Left renal pelvis (tissue), 4 donors: ENCODE results near the gene TCF25. TPM values are rescaled to one million over a fixed set of nuclear protein-coding genes. Genes with fewer than 3 reads are reported as not detected.
"Not testable (repeated sequence)": the region's sequence is repeated elsewhere in the genome, so short reads cannot be mapped to it uniquely, and the experiment has no call there.

Source experiments
- DNase-seq, 4 donors: peaks; one replicate each; pipeline ENCODE4 v3.0.0-alpha.2; 2013; ENCODE audit warnings: low read depth in 4 of 4, low spot score in 3 of 4
- polyA plus RNA-seq, 4 donors: library from polyadenylated mRNA; unstranded; fragments of 120-200 nt; gene quantifications; one replicate each; pipeline ENCODE4 v1.2.1, GENCODE V29; 2013; ENCODE audit not compliant: insufficient read length in 4 of 4

Gene TCF25
- polyA plus RNA-seq, 4 donors = 94.8 to 165 (median 129) TPM

- DNase-seq = no peak
Observed at GRCh38 chr16:89903908-89904515, 30.6 kb downstream of the TCF25 start.

- no peak for DNase-seq
Observed at GRCh38 chr16:89904606-89905510, 31.5 kb downstream of the TCF25 start.

DNA sequence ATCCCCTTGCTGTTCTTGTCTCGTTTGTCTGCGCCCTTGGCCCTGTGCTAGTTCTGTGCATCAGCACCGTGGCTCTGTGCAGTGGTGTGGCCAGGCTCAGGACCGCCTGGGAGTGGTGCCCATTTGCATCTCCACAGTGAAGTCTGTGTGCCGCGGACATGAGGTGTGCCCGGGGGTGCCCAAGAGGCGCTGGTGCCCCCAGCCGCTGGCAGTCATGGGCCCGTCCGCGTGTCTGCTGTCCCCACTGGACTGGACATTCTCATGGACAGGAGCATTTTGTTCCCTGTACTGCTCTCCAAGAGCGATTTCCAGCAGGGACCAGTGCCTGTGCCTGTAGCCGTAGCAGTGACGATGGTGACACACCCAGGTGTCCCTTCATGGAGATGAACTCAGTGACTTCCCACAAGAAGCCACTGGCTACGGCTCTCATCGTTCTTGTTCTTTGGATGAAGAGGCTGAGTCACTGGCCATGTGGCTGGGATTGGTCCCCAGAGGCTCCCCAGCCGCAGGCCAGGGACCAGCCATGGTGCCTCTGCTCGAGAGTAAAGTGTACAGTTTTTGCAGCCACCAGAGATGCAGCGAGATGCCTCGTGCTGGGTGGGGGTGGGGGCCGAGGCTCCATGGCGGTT is 32.2 kb downstream of the TCF25 start:
- no peak for DNase-seq

GRCh38 chr16:89906140-89907025 is 33.0 kb downstream of the TCF25 start:
- no peak for DNase-seq

- DNase-seq = no peak
Observed at GRCh38 chr16:89907055-89907814, 33.8 kb downstream of the TCF25 start.

DNA sequence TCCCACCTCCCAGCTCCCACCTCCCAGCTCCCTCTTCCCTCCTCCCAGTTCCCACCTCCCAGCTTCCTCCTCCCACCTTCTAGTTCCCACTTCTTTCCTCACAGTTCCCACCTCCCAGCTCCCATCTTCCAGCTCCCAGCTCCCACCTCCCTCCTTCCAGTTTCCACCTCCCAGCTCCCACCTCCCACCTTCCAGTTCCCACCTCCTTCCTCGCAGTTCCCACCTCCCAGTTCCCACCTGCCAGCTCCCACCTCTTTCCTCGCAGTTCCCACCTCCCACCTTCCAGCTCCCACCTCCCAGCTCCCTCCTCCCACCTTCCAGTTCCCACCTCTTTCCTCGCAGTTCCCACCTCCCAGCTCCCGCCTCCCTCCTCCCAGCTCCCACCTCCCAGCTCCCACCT is 34.8 kb downstream of the TCF25 start:
- no peak for DNase-seq

GRCh38 chr16:89909777-89910716 is 36.7 kb downstream of the TCF25 start:
- no peak for DNase-seq

DNA sequence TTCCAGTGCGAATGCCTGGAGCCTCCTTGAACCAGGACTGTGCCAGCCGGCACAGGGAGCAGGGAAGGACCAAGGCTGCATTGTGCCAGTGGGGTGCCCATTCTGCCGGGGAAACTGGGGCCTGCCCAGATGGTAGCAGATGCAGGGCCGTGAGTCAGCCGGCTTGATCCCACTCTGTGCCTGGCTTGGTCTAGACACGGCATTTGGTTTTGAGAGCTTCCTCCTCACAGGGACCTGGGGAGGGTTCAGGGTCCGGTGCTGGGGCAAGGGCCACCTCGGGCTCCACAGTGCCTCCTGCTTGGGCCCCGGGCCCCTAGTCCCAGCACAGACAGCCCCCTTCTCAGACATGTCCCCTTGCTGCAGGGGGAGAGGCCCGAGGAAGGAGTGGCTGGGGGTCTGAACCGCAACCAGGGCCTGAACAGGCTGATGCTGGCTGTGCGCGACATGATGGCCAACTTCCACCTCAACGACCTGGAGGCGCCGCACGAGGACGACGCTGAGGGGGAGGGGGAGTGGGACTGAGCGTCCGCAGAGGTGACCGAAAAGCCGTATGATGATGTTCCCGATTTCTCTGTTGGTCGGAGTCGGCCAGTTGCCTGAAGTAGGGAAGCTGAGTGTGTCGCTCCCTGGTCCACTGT is 37.4 kb downstream of the TCF25 start:
- no peak for DNase-seq

DNA sequence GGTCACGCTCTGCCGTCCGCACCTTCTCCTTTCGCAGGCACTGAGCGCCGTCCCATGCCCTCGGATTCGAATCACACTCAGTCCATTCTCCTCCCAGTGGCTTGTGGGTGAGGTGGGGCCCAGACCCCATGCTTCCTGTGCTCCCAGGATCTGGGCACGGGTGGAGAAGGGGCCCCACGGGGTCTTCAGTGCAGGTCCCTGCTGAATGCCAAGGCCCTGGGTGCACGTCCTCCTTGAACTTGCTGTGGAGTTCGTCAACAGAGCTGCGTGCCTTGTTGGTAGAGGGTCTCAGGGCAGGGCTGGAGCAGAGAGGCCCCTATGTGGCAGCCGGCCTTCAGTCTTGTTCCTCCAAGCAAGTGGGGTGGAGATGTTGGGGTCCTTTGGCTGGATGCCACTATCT is 38.0 kb downstream of the TCF25 start:
- DNase-seq = no peak

DNA sequence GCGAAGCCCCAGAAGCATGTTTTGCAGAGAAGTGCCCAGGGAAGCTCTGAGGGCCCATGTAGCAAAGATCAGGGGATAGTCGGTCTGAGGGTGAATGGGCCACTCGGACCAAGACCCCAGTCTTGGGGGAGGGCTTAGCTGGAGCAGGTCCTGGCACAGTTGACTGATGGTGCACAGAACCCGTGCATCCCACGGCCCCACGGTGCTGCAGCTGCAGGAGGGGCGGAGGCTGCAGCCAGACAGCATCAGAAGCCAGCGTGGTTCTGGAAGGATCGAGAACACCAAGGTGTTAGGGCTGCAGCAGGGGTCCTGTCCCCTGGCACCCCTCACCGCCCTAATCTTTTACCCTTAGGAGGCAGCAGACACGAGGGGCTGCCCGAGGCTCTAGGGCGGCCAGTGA is 38.8 kb downstream of the TCF25 start:
- no peak for DNase-seq

GRCh38 chr16:89912627-89913026 is 39.2 kb downstream of the TCF25 start:
- no peak for DNase-seq

DNA sequence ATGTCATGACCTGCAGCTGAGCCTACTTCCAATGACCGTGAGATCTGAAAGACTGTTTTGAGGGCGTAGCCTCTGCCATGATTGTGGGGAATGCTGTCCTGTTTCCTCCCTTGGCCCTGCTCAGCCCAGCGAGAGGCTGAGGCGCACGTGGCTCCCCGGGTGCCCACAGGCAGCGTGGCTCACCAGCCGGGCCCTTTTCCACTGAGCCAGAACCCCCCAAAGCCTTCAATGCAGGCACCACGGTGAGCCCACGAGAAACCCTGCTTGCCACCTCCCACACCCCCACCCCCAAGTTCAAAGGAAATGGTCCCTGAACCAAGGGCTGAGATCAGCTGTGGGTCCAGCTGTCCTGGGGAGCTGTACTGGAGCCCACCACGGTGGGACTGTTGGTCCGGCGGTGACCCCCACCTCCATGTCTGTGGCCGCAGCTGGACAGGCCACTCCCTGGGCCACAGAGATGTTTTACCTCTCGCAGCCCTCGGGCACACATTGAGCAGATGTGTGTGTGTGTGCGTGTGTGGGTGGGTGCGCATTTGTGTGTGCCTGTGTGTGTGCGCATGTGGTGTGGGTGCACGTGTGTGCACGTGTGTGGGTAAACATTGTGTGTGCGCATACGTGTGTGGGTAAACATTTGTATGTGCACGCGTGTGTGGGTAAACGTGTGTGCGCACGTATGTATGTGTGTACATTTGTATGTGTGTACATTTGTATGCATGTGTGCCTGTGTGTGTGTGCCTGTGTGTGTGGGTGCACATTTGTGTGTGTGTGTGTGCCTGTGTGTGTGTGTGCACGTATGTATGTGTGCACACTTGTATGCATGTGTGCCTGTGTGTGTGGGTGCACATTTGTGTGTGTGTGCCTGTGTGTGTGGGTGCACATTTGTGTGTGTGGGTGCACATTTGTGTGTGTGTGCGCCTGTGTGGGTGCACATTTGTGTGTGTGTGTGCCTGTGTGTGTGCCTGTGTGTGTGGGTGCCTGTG is 40.3 kb downstream of the TCF25 start:
- DNase-seq = no peak

- not testable (repeated sequence) for DNase-seq
Observed at GRCh38 chr16:89914642-89915285, 41.4 kb downstream of the TCF25 start.

- no peak for DNase-seq
Observed at GRCh38 chr16:89915303-89916232, 42.2 kb downstream of the TCF25 start.

GRCh38 chr16:89917773-89918452 is 44.5 kb downstream of the TCF25 start:
- no peak for DNase-seq
